Measurements from ENCODE around the gene LYPD5.

DNA sequence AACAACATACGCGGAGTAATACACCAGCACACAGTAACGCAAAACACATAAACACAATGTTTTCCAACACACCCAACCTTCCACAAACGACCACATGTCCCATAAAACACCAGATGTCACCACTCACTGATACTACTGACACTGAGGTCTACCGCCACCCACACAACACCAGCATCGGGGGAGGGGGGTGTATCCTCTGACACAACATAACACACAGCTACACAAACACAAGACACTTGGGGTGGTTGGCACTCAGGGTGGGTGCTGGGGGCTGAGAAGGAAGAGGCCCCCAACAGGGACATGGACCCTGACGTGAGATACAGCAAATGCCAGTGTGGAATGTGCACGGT lies 20.0 kb downstream of the LYPD5 start:
- TF ChIP-seq EGR1 (IDR thresholded peaks at IDR 0.05; ENCODE audit: borderline replicate concordance, low read depth, low read length) (no peak), POLR2A (IDR thresholded peaks at IDR 0.05; ENCODE audit: control extremely low read depth in 1 of 2, low read depth in 2 of 2, low read length in 2 of 2) (no peak), SIN3A (conservative IDR thresholded peaks at IDR 0.05 in 1 of 2, IDR thresholded peaks at IDR 0.05 in 1 of 2; ENCODE audit: low read depth in 1 of 2, low read length in 2 of 2) (no peak), POLR2AphosphoS5 (IDR thresholded peaks at IDR 0.05; ENCODE audit: low read depth, low read length) (no peak), POU5F1 (IDR thresholded peaks at IDR 0.05; ENCODE audit: low read depth, low read length) (no peak), CREB1 (IDR thresholded peaks at IDR 0.05) (no peak), CEBPB (IDR thresholded peaks at IDR 0.05; ENCODE audit: low read depth, low read length) (no peak), PHF8 (conservative IDR thresholded peaks at IDR 0.05; ENCODE audit: low read depth, low read length) (no peak), JUN (IDR thresholded peaks at IDR 0.05; ENCODE audit: low read depth, low read length) (no peak)
- TF ChIP-seq, protein P1, sequence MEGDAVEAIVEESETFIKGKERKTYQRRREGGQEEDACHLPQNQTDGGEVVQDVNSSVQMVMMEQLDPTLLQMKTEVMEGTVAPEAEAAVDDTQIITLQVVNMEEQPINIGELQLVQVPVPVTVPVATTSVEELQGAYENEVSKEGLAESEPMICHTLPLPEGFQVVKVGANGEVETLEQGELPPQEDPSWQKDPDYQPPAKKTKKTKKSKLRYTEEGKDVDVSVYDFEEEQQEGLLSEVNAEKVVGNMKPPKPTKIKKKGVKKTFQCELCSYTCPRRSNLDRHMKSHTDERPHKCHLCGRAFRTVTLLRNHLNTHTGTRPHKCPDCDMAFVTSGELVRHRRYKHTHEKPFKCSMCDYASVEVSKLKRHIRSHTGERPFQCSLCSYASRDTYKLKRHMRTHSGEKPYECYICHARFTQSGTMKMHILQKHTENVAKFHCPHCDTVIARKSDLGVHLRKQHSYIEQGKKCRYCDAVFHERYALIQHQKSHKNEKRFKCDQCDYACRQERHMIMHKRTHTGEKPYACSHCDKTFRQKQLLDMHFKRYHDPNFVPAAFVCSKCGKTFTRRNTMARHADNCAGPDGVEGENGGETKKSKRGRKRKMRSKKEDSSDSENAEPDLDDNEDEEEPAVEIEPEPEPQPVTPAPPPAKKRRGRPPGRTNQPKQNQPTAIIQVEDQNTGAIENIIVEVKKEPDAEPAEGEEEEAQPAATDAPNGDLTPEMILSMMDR (IDR thresholded peaks at IDR 0.05; ENCODE audit: control extremely low read depth in 1 of 3, insufficient read depth in 1 of 3, low read depth in 1 of 3, low read length in 3 of 3): no peak
